Peyer's patch (tissue), 4 donors: ENCODE results near the gene CFAP97D2. TPM values are rescaled to one million over a fixed set of nuclear protein-coding genes. Genes with fewer than 3 reads are reported as not detected.
"Not testable (repeated sequence)": the region's sequence is repeated elsewhere in the genome, so short reads cannot be mapped to it uniquely, and the experiment has no call there.

ENCODE experiments used
- DNase-seq, 3 donors: peaks; one replicate each; pipeline ENCODE4 v3.0.0-alpha.2; 2017 to 2019
- H3K27ac ChIP-seq, 4 donors: fragments of 200-600 bp; sonication (generic); one replicate each; pipeline ENCODE4 v1.5.1; 2016 to 2019
- H3K27me3 ChIP-seq, 2 donors: fragments of 200-600 bp; sonication (generic); one replicate each; pipeline ENCODE4 v1.5.1; 2019
- H3K36me3 ChIP-seq, 3 donors: fragments of 200-600 bp; sonication (generic); one replicate each; pipeline ENCODE4 v1.5.1; 2016 to 2019
- H3K4me1 ChIP-seq, 4 donors: fragments of 200-600 bp; sonication (generic); one replicate each; pipeline ENCODE4 v1.5.1; 2016 to 2019
- H3K4me3 ChIP-seq, 4 donors: fragments of 200-600 bp; sonication (generic); 1 replicate in 3 of 4; 2 replicates in 1 of 4; pipeline ENCODE4 v1.5.1; 2016 to 2019; ENCODE audit warnings: mild to moderate bottlenecking in 1 of 4
- H3K9me3 ChIP-seq, 4 donors: fragments of 200-600 bp; sonication (generic); one replicate each; pipeline ENCODE4 v1.5.1; 2016 to 2019; ENCODE audit warnings: mild to moderate bottlenecking in 1 of 4
- CTCF ChIP-seq, 6 experiments: fragments of 450-650 bp in 4 of 6; fragments of 200-600 bp in 2 of 6; sonication (generic) in 1 of 6; IDR thresholded peaks; one replicate each; pipeline ENCODE4 v1.5.1; 2017 to 2019; ENCODE audit warnings: antibody characterized with exemption in 6 of 6, mild to moderate bottlenecking in 3 of 6, moderate library complexity in 1 of 6
- POLR2A ChIP-seq, 2 donors: fragments of 450-650 bp; IDR thresholded peaks; one replicate each; pipeline ENCODE4 v1.5.1; 2017; ENCODE audit warnings: antibody characterized with exemption in 2 of 2, mild to moderate bottlenecking in 2 of 2, moderate library complexity in 2 of 2
- total RNA-seq, 4 donors: library from RNA; depleted of rRNA; stranded (reverse); fragments of >200 nt; gene quantifications; one replicate each; pipeline ENCODE4 v1.1.0, GENCODE V29; 2016

CFAP97D2 gene
- total RNA-seq, 4 donors from 2014 or later = not detected

- Histone ChIP-seq H3K4me3 (no peak overlapping the region), H3K27ac (no peak overlapping the region), H3K9me3 (no peaks in the 10 kb centered on the region), H3K4me1 (no peaks in the 10 kb centered on the region), H3K27me3 (no peaks in the 10 kb centered on the region), H3K36me3 (no peaks in the 10 kb centered on the region)
- TF ChIP-seq POLR2A (IDR thresholded peaks at IDR 0.05) = no peak
- no peak for TF ChIP-seq CTCF (IDR thresholded peaks at IDR 0.05)
- DNase-seq = no peak
Observed at GRCh38 chr13:114177245-114178010, 1.6 kb upstream of the CFAP97D2 start.

GRCh38 chr13:114185182-114185971 is 6.3 kb downstream of the CFAP97D2 start:
- no peak overlapping the region for H3K4me3 ChIP-seq
- no peaks in the 10 kb centered on the region for H3K36me3 ChIP-seq
- H3K9me3 ChIP-seq = peaks cover 0 to 10% (median 0%) of the 10 kb centered on the region in 4 donors
- no peak for TF ChIP-seq POLR2A (IDR thresholded peaks at IDR 0.05)
- TF ChIP-seq CTCF (IDR thresholded peaks at IDR 0.05) = no peak
- H3K27ac ChIP-seq = no peak overlapping the region
- no peak for DNase-seq
- no peaks in the 10 kb centered on the region for H3K4me1 ChIP-seq
- H3K27me3 ChIP-seq = no peaks in the 10 kb centered on the region

GRCh38 chr13:114194853-114195252 is 15.8 kb downstream of the CFAP97D2 start:
- no peak overlapping the region for H3K4me3 ChIP-seq
- no peak for DNase-seq
- no peaks in the 10 kb centered on the region for H3K36me3 ChIP-seq
- H3K4me1 ChIP-seq = no peaks in the 10 kb centered on the region
- H3K27me3 ChIP-seq = no peaks in the 10 kb centered on the region
- TF ChIP-seq CTCF (IDR thresholded peaks at IDR 0.05) (no peak), POLR2A (IDR thresholded peaks at IDR 0.05) (no peak)
- H3K27ac ChIP-seq = no peak overlapping the region
- no peaks in the 10 kb centered on the region for H3K9me3 ChIP-seq

- Histone ChIP-seq H3K27me3 (no peaks in the 10 kb centered on the region), H3K4me1 (no peaks in the 10 kb centered on the region), H3K36me3 (no peaks in the 10 kb centered on the region), H3K4me3 (no peak overlapping the region), H3K9me3 (no peaks in the 10 kb centered on the region), H3K27ac (no peak overlapping the region)
- no peak for DNase-seq
- no peak for TF ChIP-seq CTCF (IDR thresholded peaks at IDR 0.05)
Observed at GRCh38 chr13:114196629-114197028, 17.6 kb downstream of the CFAP97D2 start.

- Histone ChIP-seq H3K27ac (no peak overlapping the region), H3K36me3 (no peaks in the 10 kb centered on the region), H3K4me3 (no peak overlapping the region), H3K27me3 (no peaks in the 10 kb centered on the region), H3K4me1 (no peaks in the 10 kb centered on the region), H3K9me3 (no peaks in the 10 kb centered on the region)
- TF ChIP-seq CTCF (IDR thresholded peaks at IDR 0.05) (no peak), POLR2A (IDR thresholded peaks at IDR 0.05) (no peak)
- no peak for DNase-seq
Observed at GRCh38 chr13:114198556-114198955, 19.5 kb downstream of the CFAP97D2 start.

- H3K4me1 ChIP-seq, DNase-seq, H3K27me3 ChIP-seq, H3K36me3 ChIP-seq, H3K27ac ChIP-seq, H3K4me3 ChIP-seq, H3K9me3 ChIP-seq: not testable (repeated sequence)
Observed at GRCh38 chr13:114199526-114199925, 20.5 kb downstream of the CFAP97D2 start.
